NB4 (cell line): ENCODE results near the gene NGEF.

ENCODE experiments used
- DNase-seq: peaks from one replicate; pipeline ENCODE4 v3.0.0; 2010; ENCODE audit warnings: low read depth
- H3K4me3 ChIP-seq: one replicate; pipeline ENCODE4 v1.5.1; 2011; ENCODE audit warnings: mild to moderate bottlenecking, low read depth, low read length, moderate library complexity
- CTCF ChIP-seq: IDR thresholded peaks from one replicate; pipeline ENCODE4 v1.5.1; 2012; ENCODE audit warnings: low read depth, low read length
- MAX ChIP-seq: IDR thresholded peaks from 2 replicates; pipeline ENCODE4 v1.6.1; 2011; ENCODE audit warnings: low read depth, low read length
- MYC ChIP-seq: IDR thresholded peaks from 2 replicates; pipeline ENCODE4 v1.6.1; 2011; ENCODE audit warnings: low read depth, low read length
- POLR2A ChIP-seq: IDR thresholded peaks from 2 replicates; pipeline ENCODE4 v1.6.1; 2011; ENCODE audit warnings: mild to moderate bottlenecking; ENCODE audit not compliant: insufficient read length; ENCODE audit errors: extremely low read depth

The NGEF gene

GRCh38 chr2:233033672-233034071, 20.6 kb upstream of the NGEF start:
- H3K4me3 ChIP-seq, result no peak overlapping the region

GRCh38 chr2:233032551-233033320, 19.7 kb upstream of the NGEF start, which contains the start of gene NEU2:
Gene NEU2 (plus strand): TSS chr2:233032672. CDS start chr2:233032672, 0 bp downstream.
- DNase-seq, result no peak
- H3K4me3 ChIP-seq, result no peak within 1 kb of the TSS
- TF ChIP-seq MAX, result no peak
- no peak for TF ChIP-seq CTCF
- no peak for TF ChIP-seq POLR2A
- TF ChIP-seq MYC, result no peak

More at GRCh38 chr2:233033672-233034071, 20.6 kb upstream of the NGEF start:
- TF ChIP-seq MYC (no peak), MAX (no peak), POLR2A (no peak), CTCF (no peak)
- no peak for DNase-seq

GRCh38 chr2:233031556-233032500, 18.8 kb upstream of the NGEF start:
- no peak for TF ChIP-seq MAX
- TF ChIP-seq CTCF, result no peak
- no peak for TF ChIP-seq POLR2A
- no peak for TF ChIP-seq MYC
- no peak overlapping the region for H3K4me3 ChIP-seq
- DNase-seq, result no peak

GRCh38 chr2:233029321-233029720, 16.3 kb upstream of the NGEF start:
- no peak overlapping the region for H3K4me3 ChIP-seq
- no peak for DNase-seq
- no peak for TF ChIP-seq CTCF

- no peak overlapping the region for H3K4me3 ChIP-seq
- DNase-seq, result no peak
- TF ChIP-seq POLR2A, result no peak
- TF ChIP-seq CTCF, result no peak
- no peak for TF ChIP-seq MYC
- TF ChIP-seq MAX, result no peak
Measured at GRCh38 chr2:233026198-233026813, 13.2 kb upstream of the NGEF start.
